Uterus (tissue), 2 donors: Measurements from ENCODE around the gene EYA4.

Experiments
- POLR2A ChIP-seq, 2 donors: fragments of 450-650 bp; IDR thresholded peaks; one replicate each; pipeline ENCODE4 v1.6.1; 2016; ENCODE audit warnings: antibody characterized with exemption in 2 of 2, mild to moderate bottlenecking in 1 of 2, moderate library complexity in 1 of 2
- TF ChIP-seq, protein P1 (sequence below), 4 experiments: fragments of 200-600 bp in 2 of 4; fragments of 450-650 bp in 2 of 4; sonication (generic) in 2 of 4; IDR thresholded peaks; one replicate each; pipeline ENCODE4 v1.5.1; 2016 to 2019; ENCODE audit warnings: antibody characterized with exemption in 4 of 4, mild to moderate bottlenecking in 2 of 4, moderate library complexity in 1 of 4

DNA sequence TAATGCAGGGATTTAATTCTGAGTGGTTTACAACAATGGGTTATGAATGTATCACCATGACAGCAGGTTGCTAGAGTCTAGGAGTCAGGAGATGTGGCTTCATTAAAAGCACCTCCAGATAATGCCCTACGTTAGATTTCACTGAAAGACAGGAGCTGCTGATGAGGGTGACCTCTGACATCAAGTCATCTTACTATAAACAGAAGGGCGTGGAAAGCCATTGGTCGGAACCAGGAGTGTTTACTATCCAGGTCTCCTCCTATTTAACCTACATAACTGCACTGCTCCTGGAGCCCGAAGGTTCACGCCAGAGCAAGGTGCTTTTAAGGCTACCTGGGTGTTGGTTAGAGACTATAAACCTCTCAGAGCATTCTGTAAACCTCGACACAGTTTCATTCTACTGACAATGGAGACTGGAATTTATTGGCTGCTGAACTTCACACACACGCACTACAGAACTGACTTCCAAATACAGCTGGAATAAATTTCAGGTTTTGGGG lies 128.7 kb downstream of the EYA4 start:
- TF ChIP-seq, protein P1, sequence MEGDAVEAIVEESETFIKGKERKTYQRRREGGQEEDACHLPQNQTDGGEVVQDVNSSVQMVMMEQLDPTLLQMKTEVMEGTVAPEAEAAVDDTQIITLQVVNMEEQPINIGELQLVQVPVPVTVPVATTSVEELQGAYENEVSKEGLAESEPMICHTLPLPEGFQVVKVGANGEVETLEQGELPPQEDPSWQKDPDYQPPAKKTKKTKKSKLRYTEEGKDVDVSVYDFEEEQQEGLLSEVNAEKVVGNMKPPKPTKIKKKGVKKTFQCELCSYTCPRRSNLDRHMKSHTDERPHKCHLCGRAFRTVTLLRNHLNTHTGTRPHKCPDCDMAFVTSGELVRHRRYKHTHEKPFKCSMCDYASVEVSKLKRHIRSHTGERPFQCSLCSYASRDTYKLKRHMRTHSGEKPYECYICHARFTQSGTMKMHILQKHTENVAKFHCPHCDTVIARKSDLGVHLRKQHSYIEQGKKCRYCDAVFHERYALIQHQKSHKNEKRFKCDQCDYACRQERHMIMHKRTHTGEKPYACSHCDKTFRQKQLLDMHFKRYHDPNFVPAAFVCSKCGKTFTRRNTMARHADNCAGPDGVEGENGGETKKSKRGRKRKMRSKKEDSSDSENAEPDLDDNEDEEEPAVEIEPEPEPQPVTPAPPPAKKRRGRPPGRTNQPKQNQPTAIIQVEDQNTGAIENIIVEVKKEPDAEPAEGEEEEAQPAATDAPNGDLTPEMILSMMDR (IDR thresholded peaks at IDR 0.05): no peak
- no peak for TF ChIP-seq POLR2A (IDR thresholded peaks at IDR 0.05)
